GM12874 (cell line): ENCODE data around the gene PROKR1.

Experiments
- TF ChIP-seq, protein P1 (sequence below): IDR thresholded peaks from 2 replicates; pipeline ENCODE4 v1.5.1; 2011; ENCODE audit warnings: low read depth, mild to moderate bottlenecking, control low read depth, low read length, moderate library complexity; ENCODE audit not compliant: insufficient read depth

The PROKR1 gene

DNA sequence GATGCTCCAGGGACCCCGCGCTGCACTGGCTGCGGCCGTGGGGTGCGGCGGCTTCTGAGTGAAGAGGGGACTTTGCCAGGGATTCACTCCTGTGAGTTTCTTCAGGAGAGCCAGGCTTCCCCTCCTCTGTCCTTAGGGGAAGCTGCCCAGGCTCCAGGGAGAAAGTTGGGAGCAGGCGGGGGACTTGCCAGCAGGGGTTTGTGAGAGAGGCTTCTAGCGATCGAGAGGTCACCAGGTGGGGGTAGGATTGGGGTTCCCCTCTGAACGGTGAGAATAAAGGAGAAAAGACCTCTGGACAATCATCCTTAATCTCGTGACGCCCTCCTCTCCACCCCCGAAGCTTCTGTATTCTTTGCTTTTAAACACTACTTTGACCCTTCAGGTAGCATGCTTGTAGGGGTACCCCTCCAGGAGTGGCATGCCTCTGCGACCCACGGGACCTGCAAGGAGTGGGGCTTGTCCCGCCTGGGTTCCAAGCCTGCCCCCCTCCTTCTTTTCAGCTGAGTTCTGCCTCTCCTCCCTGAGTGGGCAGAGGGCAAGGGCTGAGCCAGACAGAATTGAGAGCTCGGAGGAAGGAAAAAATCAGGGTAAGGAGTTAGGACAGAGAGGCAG lies 601 bp downstream of the PROKR1 start:
- TF ChIP-seq, protein P1, sequence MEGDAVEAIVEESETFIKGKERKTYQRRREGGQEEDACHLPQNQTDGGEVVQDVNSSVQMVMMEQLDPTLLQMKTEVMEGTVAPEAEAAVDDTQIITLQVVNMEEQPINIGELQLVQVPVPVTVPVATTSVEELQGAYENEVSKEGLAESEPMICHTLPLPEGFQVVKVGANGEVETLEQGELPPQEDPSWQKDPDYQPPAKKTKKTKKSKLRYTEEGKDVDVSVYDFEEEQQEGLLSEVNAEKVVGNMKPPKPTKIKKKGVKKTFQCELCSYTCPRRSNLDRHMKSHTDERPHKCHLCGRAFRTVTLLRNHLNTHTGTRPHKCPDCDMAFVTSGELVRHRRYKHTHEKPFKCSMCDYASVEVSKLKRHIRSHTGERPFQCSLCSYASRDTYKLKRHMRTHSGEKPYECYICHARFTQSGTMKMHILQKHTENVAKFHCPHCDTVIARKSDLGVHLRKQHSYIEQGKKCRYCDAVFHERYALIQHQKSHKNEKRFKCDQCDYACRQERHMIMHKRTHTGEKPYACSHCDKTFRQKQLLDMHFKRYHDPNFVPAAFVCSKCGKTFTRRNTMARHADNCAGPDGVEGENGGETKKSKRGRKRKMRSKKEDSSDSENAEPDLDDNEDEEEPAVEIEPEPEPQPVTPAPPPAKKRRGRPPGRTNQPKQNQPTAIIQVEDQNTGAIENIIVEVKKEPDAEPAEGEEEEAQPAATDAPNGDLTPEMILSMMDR: no peak

DNA sequence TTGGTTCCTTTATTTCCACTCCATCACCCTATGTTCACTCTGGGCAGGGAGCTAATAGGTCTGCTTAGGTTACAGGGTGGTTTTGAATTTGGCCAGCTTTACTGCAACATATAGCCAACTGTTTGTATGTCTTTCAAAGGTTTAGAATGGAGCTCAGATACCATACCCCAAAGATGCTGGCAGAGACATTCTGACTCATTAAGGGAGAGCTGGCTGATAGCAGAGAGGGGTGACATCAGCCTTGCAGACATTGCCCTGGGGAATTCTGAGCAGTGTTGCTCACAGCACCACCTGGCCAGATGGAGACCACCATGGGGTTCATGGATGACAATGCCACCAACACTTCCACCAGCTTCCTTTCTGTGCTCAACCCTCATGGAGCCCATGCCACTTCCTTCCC lies 2.1 kb downstream of the PROKR1 start:
- TF ChIP-seq, protein P1: no peak

DNA sequence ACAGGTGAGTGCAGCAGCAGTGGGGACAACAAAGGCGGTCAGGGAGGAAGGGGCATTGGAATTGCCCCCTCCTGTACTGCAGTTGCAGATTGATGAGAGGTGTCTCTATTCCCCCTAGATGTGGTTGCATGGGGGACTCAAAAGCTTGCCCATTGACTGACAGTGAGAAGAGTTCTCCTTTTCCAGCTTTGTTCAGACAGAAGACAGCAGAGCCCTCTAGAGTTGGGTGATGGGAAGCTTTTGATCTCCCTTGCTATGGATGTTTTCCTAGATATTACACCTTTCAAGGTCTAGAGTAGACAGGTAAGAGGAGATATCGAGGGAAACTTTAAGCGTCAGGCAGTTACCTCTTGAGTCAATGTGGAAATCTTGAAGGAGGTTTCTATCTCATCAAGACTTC lies 2.9 kb downstream of the PROKR1 start:
- TF ChIP-seq, protein P1: no peak

DNA sequence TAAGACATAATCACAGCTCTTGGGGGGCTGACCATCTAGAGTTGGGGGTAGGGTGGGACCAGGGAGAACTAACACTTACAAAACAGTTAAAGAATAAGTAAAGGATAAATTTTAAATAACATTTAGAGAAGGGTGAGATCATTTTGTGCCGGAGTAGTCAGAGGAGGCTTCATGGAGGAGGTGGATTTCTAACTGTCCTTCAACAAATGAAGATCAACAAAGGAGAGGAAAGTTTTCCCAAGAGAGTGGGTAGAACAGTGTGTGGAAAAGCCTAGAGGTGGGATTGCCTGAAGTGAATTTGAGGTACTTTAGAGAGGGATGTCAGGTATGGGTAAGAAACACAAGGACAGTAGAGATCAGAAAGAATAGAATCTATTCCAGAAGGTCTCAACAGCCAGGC lies 7.3 kb downstream of the PROKR1 start:
- TF ChIP-seq, protein P1: no peak

DNA sequence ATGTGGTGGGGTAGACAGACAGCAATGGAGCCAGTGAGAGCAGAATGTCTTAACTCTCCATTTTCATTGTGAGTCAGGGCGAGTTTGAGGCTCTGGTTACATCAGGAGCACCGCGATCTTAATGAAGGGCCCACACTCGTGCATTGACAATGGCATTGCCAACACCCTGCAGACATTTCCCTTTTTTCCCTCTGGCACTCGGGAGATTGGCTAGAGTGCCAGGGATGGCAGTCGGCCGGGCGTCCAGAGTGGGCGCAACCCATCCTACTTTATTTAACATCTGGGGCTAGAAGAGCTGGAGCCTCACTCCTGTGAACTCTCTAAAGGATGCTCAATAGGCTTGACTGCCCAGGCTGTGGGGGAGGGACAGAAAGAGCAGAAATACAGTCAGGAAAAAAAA lies 9.7 kb downstream of the PROKR1 start:
- TF ChIP-seq, protein P1: no peak

DNA sequence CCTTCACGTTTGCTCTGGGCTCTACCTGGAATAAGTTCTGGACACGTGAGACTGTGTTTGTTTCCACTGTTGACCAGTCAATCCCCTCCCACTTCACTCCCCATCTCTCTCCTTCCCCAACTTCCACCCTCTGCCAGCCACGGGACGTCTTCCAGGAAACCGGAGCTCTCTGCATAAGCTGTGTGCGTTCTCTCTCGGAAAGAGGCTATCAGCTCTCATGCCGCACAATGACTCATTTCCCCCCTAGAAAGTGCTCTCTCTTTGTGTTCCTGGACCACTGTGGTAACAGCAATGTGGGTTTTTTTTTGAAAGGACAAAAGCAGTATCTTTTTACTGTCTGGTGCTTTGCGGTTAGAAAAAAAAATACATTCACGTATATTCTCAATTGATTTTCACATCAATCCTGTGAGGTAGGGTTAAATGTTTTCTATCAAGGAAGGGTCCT lies 10.2 kb downstream of the PROKR1 start:
- TF ChIP-seq, protein P1: no peak

DNA sequence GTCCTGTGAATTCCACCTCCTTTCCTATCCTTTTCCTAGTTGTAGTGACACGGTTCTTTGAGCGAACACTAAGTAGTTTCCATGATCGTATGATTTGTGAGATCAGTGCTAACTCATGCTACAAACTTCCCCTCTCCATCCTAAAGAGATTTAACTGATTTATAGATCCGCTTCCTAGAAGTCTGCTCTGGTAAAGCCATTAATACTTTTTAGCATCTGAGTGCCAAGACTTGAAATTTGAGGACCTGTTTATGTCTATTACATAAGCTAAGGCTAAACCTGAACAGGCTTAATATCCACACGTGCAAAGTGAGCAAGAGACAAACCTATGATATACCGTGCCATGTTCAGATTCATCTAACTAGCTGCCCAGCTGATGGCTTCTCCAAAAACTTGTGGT lies 14.9 kb downstream of the PROKR1 start:
- TF ChIP-seq, protein P1: no peak
